Measurements from ENCODE around the gene MKX. TPM values are rescaled to one million over a fixed set of nuclear protein-coding genes. Genes with fewer than 3 reads are reported as not detected.

The MKX gene
- total RNA-seq, 1 experiment from 2014 or later: not detected

DNA sequence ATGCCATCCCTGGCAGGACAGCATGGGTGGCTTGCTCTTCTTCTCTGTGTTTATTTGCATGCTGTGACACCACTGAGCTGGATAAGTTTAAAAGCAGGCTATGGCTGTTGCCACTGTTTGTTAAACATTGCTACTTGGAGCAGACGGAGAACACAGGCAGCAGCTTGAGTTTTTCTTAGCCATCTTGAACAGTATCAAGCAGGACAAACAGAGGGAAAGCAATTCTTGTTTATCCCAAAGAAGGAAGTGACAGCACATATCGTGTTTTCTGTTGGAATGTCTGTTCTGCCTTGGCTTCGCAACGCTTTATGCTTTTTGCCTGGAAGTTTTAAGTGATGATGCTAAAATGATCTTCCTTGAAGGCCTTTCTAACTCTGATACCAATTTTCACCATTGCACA lies 73.8 kb downstream of the MKX start:
- Histone ChIP-seq H3K4me3 (no peak overlapping the region), H3K27me3 (replicated peaks) (no peaks in the 10 kb centered on the region; the same call in 1 of the 2 replicates), H3K27ac (no peak overlapping the region), H3K36me3 (no peaks in the 10 kb centered on the region), H3K9me3 (replicated peaks) (no peaks in the 10 kb centered on the region), H3K4me1 (replicated peaks) (no peaks in the 10 kb centered on the region)
- no peak for DNase-seq (ENCODE audit: low read depth in 1 of 2, low spot score in 2 of 2)

DNA sequence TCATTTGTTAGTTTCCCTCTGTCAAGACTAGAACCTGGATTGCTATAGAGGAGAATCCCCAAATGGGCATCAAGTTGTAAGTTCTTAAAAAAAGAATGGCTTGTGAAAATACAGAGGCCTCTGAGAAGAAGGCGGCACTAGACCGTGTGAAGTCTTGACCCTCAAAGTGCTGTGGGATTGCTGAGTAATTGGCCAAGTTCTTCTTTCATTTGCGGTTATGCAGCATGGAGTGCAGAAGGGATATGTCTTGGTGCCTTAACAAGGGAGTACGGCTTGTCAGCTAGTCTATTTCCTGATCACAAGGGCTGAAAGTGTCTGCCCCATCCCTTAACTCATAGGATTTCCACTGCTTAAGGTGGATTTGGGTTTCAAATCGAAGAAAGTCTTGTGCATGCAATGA lies 81.2 kb downstream of the MKX start:
- no peak for DNase-seq (ENCODE audit: low read depth in 1 of 2, low spot score in 2 of 2)
- H3K4me3 ChIP-seq: no peak overlapping the region
- no peaks in the 10 kb centered on the region for H3K36me3 ChIP-seq
- no peaks in the 10 kb centered on the region for H3K4me1 ChIP-seq (replicated peaks)
- H3K27me3 ChIP-seq (replicated peaks): no peaks in the 10 kb centered on the region; the same call in 1 of the 2 replicates
- H3K27ac ChIP-seq: no peak overlapping the region
- no peaks in the 10 kb centered on the region for H3K9me3 ChIP-seq (replicated peaks)

DNA sequence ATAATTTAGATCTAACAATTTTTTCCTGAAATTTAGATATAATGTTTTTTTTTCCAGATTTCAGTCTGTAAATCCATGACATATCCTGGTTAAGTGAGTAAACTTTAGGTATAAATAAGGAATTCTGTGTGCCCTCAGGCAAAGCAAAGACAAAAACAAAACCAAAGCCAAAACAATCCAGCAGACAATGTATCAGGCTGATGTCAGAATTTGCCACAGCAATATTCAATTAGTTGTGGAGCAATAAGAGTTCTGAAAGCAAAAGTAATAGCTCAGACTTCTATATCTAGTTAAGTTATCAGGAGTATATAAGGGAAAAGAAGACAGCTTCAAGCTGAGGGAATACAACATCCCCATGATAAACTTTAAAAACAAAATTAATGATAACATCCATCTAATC lies 82.0 kb downstream of the MKX start:
- no peak for DNase-seq (ENCODE audit: low read depth in 1 of 2, low spot score in 2 of 2)
- Histone ChIP-seq H3K9me3 (replicated peaks) (no peaks in the 10 kb centered on the region), H3K4me3 (no peak overlapping the region), H3K27me3 (replicated peaks) (no peaks in the 10 kb centered on the region; the same call in 1 of the 2 replicates), H3K36me3 (no peaks in the 10 kb centered on the region), H3K27ac (no peak overlapping the region), H3K4me1 (replicated peaks) (no peaks in the 10 kb centered on the region)

GRCh38 chr10:27661514-27662286 lies 83.9 kb downstream of the MKX start:
- no peak overlapping the region for H3K27ac ChIP-seq
- H3K4me1 ChIP-seq (replicated peaks): no peaks in the 10 kb centered on the region
- H3K4me3 ChIP-seq: no peak overlapping the region
- no peaks in the 10 kb centered on the region; the same call in 1 of the 2 replicates for H3K27me3 ChIP-seq (replicated peaks)
- H3K36me3 ChIP-seq: no peaks in the 10 kb centered on the region
- DNase-seq (ENCODE audit: low read depth in 1 of 2, low spot score in 2 of 2): no peak
- H3K9me3 ChIP-seq (replicated peaks): no peaks in the 10 kb centered on the region

DNA sequence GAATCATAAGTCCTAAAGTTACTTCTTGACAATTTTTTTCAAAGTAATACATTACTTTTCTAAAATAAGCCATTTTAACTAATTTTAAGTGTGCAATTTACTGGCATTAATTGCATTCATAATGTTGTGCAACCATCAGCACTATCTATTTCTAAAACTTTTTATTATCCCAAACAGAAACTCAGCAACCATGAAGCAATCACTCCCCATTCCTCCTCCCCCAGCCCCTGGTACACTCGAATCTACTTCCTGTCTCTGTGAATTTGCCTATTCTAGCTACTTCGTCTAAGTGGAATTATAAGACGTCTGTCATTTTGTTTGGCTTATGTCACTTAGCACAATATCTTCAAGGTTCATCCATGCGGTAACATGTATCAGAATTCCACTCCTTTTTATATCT lies 84.9 kb downstream of the MKX start:
- H3K36me3 ChIP-seq: no peaks in the 10 kb centered on the region
- H3K27me3 ChIP-seq (replicated peaks): no peaks in the 10 kb centered on the region; the same call in 1 of the 2 replicates
- H3K9me3 ChIP-seq (replicated peaks): no peaks in the 10 kb centered on the region
- DNase-seq (ENCODE audit: low read depth in 1 of 2, low spot score in 2 of 2): no peak
- no peak overlapping the region for H3K4me3 ChIP-seq
- no peak overlapping the region for H3K27ac ChIP-seq
- no peaks in the 10 kb centered on the region for H3K4me1 ChIP-seq (replicated peaks)

DNA sequence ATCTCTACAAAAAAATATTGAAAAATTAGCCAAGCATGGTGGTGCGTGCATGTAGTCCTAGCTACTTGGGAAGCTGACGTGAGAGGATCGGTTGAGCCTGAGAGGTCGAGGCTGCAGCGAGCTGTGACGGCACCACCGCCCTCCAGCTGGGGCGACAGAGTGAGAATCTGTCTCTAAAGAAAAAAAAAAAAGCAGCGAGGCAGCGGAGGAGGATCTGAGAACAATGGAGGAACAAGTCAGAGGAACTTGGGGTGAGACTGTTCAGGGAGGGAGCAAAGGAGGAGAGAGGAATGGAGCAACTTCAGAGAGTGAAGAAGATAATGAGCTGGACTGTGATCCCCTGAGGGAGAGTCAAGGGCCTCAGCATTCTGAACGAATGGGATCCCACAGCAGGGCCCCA lies 85.4 kb downstream of the MKX start:
- no peak for DNase-seq (ENCODE audit: low read depth in 1 of 2, low spot score in 2 of 2)
- Histone ChIP-seq H3K9me3 (replicated peaks) (no peaks in the 10 kb centered on the region), H3K27ac (no peak overlapping the region), H3K4me3 (no peak overlapping the region), H3K4me1 (replicated peaks) (no peaks in the 10 kb centered on the region), H3K36me3 (no peaks in the 10 kb centered on the region), H3K27me3 (replicated peaks) (no peaks in the 10 kb centered on the region; the same call in 1 of the 2 replicates)

DNA sequence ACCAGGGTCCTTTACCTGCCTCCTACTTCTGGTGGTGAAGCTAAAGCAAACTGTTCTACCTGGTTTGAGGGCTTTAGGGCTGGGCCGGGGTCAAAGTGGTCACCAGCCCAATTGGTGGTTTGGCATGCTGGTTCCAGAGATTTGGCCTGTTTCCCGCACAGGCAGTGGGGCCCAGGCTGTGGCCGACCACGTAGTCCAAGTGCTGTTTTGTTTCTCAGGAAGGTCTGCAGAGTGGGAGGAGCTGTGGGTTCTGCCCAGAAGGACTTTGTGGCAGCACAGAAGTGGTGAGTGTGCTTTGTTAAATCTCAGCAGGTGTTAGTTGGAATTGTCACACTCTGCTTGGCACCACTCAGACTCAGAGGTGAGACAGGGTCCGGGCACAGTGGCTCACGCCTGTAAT lies 85.8 kb downstream of the MKX start:
- Histone ChIP-seq H3K27ac (no peak overlapping the region), H3K9me3 (replicated peaks) (no peaks in the 10 kb centered on the region), H3K36me3 (no peaks in the 10 kb centered on the region), H3K4me3 (no peak overlapping the region), H3K4me1 (replicated peaks) (no peaks in the 10 kb centered on the region), H3K27me3 (replicated peaks) (no peaks in the 10 kb centered on the region; the same call in 1 of the 2 replicates)
- no peak for DNase-seq (ENCODE audit: low read depth in 1 of 2, low spot score in 2 of 2)

GRCh38 chr10:27658788-27659187 lies 86.8 kb downstream of the MKX start:
- Histone ChIP-seq H3K4me1 (replicated peaks) (no peaks in the 10 kb centered on the region), H3K27ac (no peak overlapping the region), H3K4me3 (no peak overlapping the region), H3K27me3 (replicated peaks) (no peaks in the 10 kb centered on the region), H3K36me3 (no peaks in the 10 kb centered on the region), H3K9me3 (replicated peaks) (no peaks in the 10 kb centered on the region)
- no peak for DNase-seq (ENCODE audit: low read depth in 1 of 2, low spot score in 2 of 2)

DNA sequence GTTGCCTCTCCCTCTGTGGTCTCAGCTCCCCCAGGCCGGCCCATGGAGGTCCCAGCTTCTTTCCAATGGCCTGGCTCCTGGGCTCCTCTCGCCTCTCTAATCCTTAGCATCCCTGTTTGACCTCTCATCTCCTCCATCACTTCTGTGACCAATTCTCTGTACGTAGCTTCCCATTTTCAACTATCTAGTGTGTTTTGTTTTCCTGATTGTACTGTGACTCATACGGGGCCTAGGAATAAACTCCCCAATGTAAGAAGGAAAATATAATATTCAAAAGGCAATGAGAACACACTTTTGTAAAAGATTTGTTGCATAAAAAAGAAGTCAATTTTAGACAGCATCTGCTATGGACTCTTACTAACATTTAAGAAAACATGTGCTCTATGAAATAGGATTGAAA lies 90.3 kb downstream of the MKX start:
- Histone ChIP-seq H3K36me3 (no peaks in the 10 kb centered on the region), H3K4me1 (replicated peaks) (no peaks in the 10 kb centered on the region), H3K9me3 (replicated peaks) (no peaks in the 10 kb centered on the region), H3K4me3 (no peak overlapping the region), H3K27me3 (replicated peaks) (no peaks in the 10 kb centered on the region), H3K27ac (no peak overlapping the region)
- DNase-seq (ENCODE audit: low read depth in 1 of 2, low spot score in 2 of 2): no peak

- Histone ChIP-seq H3K36me3 (no peaks in the 10 kb centered on the region), H3K9me3 (replicated peaks) (no peaks in the 10 kb centered on the region), H3K27me3 (replicated peaks) (no peaks in the 10 kb centered on the region), H3K4me3 (no peak overlapping the region), H3K27ac (no peak overlapping the region), H3K4me1 (replicated peaks) (no peaks in the 10 kb centered on the region)
- DNase-seq (ENCODE audit: low read depth in 1 of 2, low spot score in 2 of 2): no peak
These were observed 91.3 kb downstream of the MKX start for GRCh38 chr10:27654284-27654683.

- H3K27ac ChIP-seq: no peak overlapping the region
- H3K27me3 ChIP-seq (replicated peaks): no peaks in the 10 kb centered on the region
- H3K4me3 ChIP-seq: no peak overlapping the region
These were observed 98.9 kb downstream of the MKX start for GRCh38 chr10:27646604-27647175.

GRCh38 chr10:27646194-27646593 lies 99.4 kb downstream of the MKX start:
- no peak for DNase-seq (ENCODE audit: low read depth in 1 of 2, low spot score in 2 of 2)
- Histone ChIP-seq H3K4me3 (no peak overlapping the region), H3K4me1 (replicated peaks) (no peaks in the 10 kb centered on the region), H3K27ac (no peak overlapping the region), H3K9me3 (replicated peaks) (no peaks in the 10 kb centered on the region), H3K36me3 (no peaks in the 10 kb centered on the region), H3K27me3 (replicated peaks) (no peaks in the 10 kb centered on the region)

More at GRCh38 chr10:27646604-27647175, 98.9 kb downstream of the MKX start:
- Histone ChIP-seq H3K9me3 (replicated peaks) (no peaks in the 10 kb centered on the region), H3K4me1 (replicated peaks) (no peaks in the 10 kb centered on the region), H3K36me3 (no peaks in the 10 kb centered on the region)
- DNase-seq (ENCODE audit: low read depth in 1 of 2, low spot score in 2 of 2): no peak

GRCh38 chr10:27644307-27644939 lies 101.2 kb downstream of the MKX start:
- Histone ChIP-seq H3K9me3 (replicated peaks) (no peaks in the 10 kb centered on the region), H3K4me1 (replicated peaks) (no peaks in the 10 kb centered on the region), H3K27ac (no peak overlapping the region), H3K27me3 (replicated peaks) (no peaks in the 10 kb centered on the region), H3K36me3 (no peaks in the 10 kb centered on the region), H3K4me3 (no peak overlapping the region)
- no peak for DNase-seq (ENCODE audit: low read depth in 1 of 2, low spot score in 2 of 2)

DNA sequence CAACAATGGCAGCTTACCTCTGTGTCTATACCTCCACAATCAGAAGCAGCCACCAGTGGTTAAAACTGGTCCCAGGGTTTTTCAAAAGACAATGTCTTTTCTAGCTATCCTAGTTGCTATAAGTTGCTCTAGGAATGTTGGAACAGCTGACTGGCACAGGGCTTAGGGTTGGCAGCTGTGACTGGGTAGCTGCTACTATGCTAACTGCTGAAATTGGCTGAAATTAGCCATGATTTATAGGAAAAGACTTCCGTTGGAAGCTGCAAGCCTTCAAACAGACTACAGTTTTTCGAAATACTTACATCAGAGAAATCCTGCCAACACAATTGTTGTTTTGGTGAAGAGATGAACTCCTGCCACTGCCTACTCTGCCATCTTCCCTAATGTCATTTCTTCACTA lies 102.3 kb downstream of the MKX start:
- DNase-seq (ENCODE audit: low read depth in 1 of 2, low spot score in 2 of 2): no peak
- no peaks in the 10 kb centered on the region for H3K27me3 ChIP-seq (replicated peaks)
- H3K4me3 ChIP-seq: no peak overlapping the region
- H3K9me3 ChIP-seq (replicated peaks): no peaks in the 10 kb centered on the region
- H3K36me3 ChIP-seq: no peaks in the 10 kb centered on the region
- H3K27ac ChIP-seq: no peak overlapping the region
- H3K4me1 ChIP-seq (replicated peaks): no peaks in the 10 kb centered on the region

Measured in SJSA1 (cell line).